G401 (cell line): ENCODE data around the gene CST9L. TPM values are rescaled to one million over a fixed set of nuclear protein-coding genes. Genes with fewer than 3 reads are reported as not detected.
"Not testable (repeated sequence)": the region's sequence is repeated elsewhere in the genome, so short reads cannot be mapped to it uniquely, and the experiment has no call there.

ENCODE experiments used
- DNase-seq: peaks from one replicate; pipeline ENCODE4 v3.0.0-alpha.2; 2015; ENCODE audit warnings: low spot score
- in situ Hi-C: cut with HindIII; loops from 2 replicates; pipeline ENCODE4 v1.10.0; 2016; ENCODE audit warnings: low sequenced_read_pairs, mixed read lengths
- total RNA-seq: library from RNA; depleted of rRNA; stranded (reverse); fragments of >200 nt; shearing (Covaris generic); gene quantifications from 2 replicates; pipeline ENCODE4 v1.2.3, GENCODE V29; 2014

Gene CST9L
- total RNA-seq, 1 experiment from 2014 or later = not detected

DNA sequence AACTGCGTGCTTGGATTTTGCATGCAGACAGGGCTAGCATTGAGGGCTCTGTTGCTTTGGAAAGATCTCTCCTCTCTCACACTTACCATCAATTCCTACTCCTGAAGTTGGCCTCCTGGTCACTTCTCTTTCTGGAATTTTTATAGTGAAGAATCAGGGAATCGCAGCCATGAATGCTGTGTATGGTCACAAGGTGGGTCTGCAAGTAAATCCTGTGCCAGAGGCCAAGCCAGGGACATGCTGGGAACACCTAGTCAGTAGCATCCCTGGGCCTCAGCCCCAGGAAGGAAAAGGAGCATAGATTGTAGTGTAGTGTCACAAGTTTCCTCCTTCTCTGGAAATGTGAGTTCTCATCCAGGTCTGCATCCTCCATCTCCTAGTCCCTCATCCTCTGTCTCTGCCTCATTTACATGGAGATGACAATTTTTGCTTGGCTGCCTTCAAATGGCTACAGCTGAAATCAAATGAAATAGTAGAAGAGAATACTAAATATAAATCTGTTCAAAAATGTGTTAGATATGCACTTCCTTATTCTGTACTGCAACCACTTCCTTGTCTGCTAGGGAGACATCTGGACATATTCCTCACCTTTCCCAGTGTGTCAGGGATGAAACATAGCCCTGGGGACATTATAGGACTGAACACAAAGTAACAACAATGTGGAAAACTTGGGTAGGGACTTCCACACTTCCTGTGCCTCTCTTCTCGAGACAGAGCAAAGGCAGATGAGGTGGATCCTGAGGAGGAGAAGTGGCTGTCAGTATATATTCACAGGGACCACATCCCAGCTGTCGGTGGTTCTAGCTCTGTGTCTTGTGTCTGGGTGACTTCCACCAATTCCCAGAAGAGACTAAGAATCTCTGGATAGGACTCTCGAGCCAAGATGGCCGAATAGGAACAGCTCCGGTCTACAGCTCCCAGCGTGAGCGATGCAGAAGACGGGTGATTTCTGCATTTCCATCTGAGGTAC lies 20.4 kb upstream of the CST9L start:
- no peak for DNase-seq
- in situ Hi-C loops = no loop called here

DNA sequence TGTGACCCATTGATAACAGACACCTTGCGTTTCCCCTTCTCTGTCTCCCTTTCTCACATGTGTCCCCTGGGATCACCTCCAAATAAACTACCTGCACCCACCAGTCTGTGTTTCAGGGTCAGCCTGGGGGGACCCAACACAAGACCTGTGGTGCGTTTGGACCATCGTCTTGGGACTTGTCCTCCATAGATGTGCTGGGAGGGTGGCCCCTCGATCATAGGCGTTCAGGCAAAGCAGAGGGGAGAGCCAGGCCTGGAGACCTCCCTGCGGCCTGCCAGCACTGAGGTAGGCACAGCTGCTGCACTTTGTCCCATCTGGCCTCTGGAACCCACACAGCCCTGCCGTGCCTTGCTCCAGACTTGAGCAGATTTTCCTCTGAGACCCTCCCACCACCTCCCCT lies 19.3 kb upstream of the CST9L start:
- in situ Hi-C loops = no loop called here
- DNase-seq = no peak

GRCh38 chr20:23586735-23587525 lies 18.6 kb upstream of the CST9L start:
- in situ Hi-C loops = no loop called here
- DNase-seq = no peak

- DNase-seq = no peak
- in situ Hi-C loops = no loop called here
These were observed 17.8 kb upstream of the CST9L start for GRCh38 chr20:23585808-23586734.

DNA sequence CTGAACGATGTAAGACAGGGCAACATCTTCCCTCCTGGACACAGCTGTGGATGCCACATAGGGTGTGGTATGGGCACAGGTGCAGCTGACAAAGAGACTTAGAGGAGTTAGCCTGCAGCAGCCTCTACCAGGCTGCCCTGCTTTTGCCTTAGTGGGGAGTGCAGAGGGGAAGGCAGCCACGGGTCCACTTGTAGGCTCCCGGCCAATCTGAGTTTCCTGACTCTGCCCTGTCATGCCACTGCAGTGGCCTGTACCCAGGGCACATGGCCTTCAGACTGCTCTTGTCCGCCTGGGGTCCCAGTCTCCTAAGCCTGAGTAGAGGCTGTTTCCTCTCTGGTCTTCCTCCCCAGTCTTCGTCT lies 17.1 kb upstream of the CST9L start:
- DNase-seq = no peak
- in situ Hi-C loops = no loop called here

DNA sequence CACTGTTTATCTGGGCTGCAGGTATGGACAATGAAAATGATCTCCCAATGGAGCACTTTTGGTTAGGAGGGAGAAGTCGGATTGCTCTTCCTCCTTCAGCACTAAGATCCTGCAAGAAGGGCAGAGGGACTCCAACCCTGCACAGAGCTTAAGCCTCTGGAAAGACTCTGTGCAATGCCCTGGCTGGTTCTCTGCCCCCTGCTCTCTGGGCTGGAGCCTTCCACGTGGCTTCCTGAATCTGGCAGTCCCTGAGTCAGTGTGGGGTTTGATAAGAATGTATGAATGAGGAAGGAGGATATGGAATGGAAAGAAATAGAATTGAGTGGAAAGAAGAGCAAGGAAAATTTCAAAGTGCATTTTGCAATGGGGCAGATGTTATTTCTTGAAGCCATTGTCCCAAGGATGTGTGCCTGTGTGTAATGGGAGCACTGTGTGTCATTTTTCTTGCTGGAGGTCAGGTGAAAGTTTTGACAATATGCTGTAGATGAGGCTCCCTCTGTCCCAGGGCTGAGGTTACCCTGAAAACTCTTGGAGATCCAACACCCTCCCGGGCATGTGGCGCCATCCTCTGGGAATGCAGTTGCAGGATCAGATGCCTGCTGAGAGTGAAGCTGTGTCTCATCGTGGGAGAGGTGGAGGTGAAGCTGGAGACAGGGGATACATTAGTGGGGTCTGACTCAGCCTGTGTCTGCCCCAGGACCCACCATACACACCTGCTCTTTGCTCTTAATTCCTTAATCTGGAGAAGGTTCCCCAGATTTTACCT lies 16.3 kb upstream of the CST9L start:
- in situ Hi-C loops = no loop called here
- no peak for DNase-seq

- DNase-seq = no peak
- in situ Hi-C loops = no loop called here
These were observed 15.2 kb upstream of the CST9L start for GRCh38 chr20:23583526-23583925.

DNA sequence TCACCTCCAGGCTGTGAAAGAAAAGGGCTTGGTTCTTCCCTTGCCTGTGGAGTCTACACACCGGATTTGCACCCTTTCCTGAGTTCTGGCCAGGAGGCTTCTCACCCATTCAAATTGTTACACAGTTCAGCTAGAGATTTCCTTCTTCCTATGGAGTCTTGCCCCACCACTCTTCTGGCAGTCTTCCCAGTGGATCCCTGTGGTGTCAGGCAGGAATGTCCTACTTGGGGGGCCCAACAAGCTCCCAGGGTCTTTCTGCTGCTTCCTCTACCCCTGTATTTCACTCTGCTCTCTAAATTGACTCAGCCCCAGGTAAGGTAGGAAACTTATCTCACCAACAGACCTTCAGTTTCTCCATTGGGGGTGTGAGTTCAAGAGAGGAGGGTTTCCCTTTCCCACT lies 14.0 kb upstream of the CST9L start:
- no peak for DNase-seq
- in situ Hi-C loops = no loop called here

- DNase-seq, in situ Hi-C loops: not testable (repeated sequence)
These were observed 13.5 kb upstream of the CST9L start for GRCh38 chr20:23581833-23582232.

GRCh38 chr20:23574977-23575376 lies 6.7 kb upstream of the CST9L start:
- in situ Hi-C loops = no loop called here
- DNase-seq = no peak

DNA sequence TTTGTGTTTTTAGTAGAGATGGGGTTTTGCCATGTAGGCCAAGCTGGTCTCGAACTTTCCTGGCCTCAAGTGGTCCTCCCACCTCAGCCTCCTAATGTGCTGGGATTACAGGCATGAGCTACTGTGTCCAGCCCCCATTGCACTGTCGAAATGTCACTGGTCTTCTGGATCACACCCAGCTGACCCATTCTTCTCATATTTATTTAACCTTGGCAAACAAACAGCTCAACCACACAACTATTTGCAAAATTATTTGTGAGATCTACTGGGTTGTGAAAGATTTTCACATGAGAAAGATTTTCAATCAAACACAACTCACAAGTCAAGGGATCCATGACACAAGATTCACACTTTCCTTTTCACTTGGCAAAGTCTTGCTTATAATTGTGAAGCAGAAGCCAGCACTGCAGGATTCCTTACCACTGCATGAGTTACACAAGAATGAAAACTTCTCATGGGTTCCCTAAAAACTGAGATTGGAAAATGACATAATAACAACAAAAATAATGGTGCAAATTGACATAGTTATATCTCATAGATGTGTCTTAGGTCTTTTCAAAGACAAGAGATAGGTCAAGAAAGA lies 2.0 kb upstream of the CST9L start:
- no peak for DNase-seq
- in situ Hi-C loops = no loop called here

DNA sequence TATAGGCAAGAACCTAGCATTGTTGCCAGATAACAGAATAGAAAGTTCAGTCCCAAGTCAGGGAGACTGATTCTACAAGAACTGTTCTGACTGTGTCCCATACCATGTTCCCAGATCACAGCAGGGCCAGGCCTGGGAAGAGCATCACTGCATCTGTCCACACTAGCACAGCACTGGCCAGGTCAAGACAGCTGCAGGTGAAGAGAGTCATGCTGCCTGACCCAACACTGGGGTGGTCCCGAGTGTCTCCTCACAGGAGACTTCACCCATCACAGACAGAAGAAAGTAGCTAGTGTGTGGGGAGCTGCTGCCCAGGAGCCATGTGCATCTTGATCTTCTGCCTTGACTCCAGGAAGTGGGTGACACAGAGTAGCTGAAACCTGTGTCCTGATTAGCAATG lies 1.3 kb upstream of the CST9L start:
- no peak for DNase-seq
- in situ Hi-C loops = no loop called here

DNA sequence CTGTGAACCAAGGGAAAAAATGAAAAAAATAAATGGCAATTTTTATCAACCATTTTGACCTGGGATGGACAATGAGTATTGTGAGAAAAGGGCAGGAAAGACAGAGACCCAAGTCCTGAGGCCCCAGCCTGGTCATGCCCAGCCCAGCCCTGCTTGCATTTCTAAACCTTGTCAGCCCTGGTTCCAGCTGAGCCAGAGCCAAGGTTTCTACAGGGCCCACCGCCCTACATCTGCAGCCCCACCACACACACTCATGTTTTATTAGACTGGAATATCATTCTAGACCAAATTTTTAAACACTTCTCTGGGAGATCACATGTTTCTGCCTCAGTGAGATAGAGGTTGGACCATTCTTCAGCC lies 667 bp upstream of the CST9L start:
- in situ Hi-C loops = no loop called here
- no peak for DNase-seq

GRCh38 chr20:23566199-23566932 lies 1.9 kb downstream of the CST9L start:
- no peak for DNase-seq
- in situ Hi-C loops = no loop called here

DNA sequence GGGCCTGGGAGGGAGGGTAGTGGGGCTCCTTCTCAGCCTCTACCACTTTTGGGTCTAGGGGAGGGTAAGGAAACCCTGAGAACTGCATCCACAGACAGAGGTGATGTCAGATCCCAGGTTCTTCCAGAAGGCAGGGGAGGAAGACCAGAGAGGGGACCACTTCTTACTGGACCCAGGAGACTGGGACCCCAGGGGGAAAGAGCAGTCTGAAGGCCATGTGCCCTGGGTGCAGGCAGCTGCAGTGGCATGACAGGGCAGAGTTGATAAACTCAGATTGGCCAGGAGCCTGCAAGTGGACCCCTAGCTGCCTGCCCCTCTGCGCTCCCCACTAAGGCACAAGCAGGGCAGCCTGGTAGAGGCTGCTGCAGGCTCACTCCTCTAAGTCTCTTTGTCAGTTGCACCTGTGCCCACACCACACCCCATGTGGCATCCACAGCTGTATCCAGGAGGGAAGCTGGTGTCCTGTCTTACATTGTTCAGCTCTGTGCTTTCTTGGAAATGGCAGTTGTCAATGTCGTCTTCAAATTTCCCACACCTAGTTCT lies 2.7 kb downstream of the CST9L start:
- no peak for DNase-seq
- in situ Hi-C loops = no loop called here

DNA sequence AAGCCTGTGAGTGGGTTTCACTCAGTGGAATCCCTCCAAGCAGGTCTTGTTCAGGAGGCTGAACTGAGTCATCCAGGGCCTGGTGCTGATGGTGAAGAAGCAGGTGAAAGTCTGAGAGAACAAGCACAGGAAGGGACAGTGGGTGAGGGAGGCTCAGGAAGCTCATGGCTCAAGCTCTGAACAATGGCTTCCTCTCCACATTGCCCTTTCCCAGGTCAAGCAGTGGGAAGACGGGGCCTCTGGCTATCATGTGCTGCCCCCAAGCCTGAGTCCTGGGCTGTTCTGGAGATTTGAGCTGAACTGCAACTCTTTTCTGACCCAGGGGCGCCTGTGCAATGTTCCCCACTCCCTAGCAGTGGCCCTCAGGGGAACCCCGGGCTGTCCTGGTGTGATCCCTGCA lies 3.4 kb downstream of the CST9L start:
- DNase-seq = no peak
- in situ Hi-C loops = no loop called here

- DNase-seq = no peak
- in situ Hi-C loops = no loop called here
These were observed 5.5 kb downstream of the CST9L start for GRCh38 chr20:23562721-23563342.
